ENCODE data around the gene DENND5B. TPM values are rescaled to one million over a fixed set of nuclear protein-coding genes. Genes with fewer than 3 reads are reported as not detected.

Gene DENND5B
- total and polyA plus RNA-seq, 10 of the 15 experiments (the other 5 are each of a cell fraction or from before 2014, with no cell fraction given) = 0.39 to 32.5 (median 20.6) TPM

DNA sequence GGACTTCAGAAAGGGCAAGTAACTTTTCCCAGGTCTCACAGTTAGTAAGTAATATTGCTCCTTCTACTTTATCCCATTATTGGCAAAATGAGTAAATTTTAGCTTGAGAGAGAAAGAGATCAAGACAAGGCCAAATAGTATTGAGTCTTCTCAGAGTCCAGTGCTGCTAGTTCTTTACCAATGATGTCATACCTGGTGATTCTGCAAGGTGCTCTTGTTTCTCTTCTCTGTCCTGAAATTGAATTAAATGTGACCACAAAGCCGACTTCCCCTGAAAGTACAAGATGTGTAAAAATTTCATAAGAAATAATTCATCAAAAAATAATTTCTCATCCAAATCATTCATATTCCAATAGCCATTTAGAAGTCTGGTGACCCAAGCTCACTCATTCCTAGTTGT, 167.5 kb downstream of the DENND5B start (continued):
- TF ChIP-seq, protein P1, sequence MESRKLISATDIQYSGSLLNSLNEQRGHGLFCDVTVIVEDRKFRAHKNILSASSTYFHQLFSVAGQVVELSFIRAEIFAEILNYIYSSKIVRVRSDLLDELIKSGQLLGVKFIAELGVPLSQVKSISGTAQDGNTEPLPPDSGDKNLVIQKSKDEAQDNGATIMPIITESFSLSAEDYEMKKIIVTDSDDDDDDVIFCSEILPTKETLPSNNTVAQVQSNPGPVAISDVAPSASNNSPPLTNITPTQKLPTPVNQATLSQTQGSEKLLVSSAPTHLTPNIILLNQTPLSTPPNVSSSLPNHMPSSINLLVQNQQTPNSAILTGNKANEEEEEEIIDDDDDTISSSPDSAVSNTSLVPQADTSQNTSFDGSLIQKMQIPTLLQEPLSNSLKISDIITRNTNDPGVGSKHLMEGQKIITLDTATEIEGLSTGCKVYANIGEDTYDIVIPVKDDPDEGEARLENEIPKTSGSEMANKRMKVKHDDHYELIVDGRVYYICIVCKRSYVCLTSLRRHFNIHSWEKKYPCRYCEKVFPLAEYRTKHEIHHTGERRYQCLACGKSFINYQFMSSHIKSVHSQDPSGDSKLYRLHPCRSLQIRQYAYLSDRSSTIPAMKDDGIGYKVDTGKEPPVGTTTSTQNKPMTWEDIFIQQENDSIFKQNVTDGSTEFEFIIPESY (IDR thresholded peaks at IDR 0.05) = no peak
- TF ChIP-seq SUPT20H (IDR thresholded peaks at IDR 0.05; ENCODE audit: borderline replicate concordance, control insufficient read depth, low read depth, low read length) = no peak
- TF ChIP-seq E4F1 (IDR thresholded peaks at IDR 0.05; ENCODE audit: borderline replicate concordance, partially characterized antibody) = no peak
- no peak for TF ChIP-seq BCL11A (IDR thresholded peaks at IDR 0.05; ENCODE audit: low read depth, low read length)

DNA sequence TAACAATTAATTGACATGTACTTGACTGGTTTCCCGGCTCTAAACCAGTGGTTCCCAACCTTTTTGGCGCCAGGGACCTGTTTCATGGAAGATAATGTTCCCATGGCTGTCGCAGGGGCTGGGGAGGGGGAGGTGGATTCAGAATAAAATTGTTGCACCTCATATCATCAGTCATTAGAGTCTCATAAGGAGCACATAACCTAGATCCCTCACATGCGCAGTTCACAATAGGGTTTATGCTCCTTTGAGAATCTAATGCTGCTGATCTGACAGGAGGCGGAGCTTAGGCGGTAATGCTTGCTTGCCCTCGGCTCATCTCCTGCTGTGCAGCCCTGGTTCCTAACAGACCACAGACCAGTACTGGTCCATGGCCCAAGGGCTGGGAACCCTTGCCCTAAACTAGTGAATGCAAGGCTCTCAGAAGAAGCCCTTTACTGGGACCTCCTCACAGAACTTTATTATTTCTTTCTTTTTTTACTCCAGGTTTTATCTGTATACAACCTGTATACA, 178.6 kb downstream of the DENND5B start:
- CTCF ChIA-PET = no interaction called here
- no peak overlapping the region for H3K4me3 ChIP-seq
- H3K4me2 ChIP-seq (ENCODE audit: control insufficient read depth, insufficient read depth) = no peak overlapping the region
- no peak overlapping the region for H3K9ac ChIP-seq (ENCODE audit: control insufficient read depth, insufficient read depth, low read length)
- in situ Hi-C loops (cut with MboI) = no loop called here
- H3K4me1 ChIP-seq (ENCODE audit: control insufficient read depth, insufficient read depth, low read length) = peaks cover 7% of the 10 kb centered on the region; the same call in 1 of the 2 replicates
- H3K27me3 ChIP-seq (replicated peaks in 1 of 2; ENCODE audit: control insufficient read depth in 2 of 2, insufficient read depth in 2 of 2, low read length in 1 of 2) = no peaks in the 10 kb centered on the region; a peak in 1 of 4 replicates
- no peak for DNase-seq (ENCODE audit: low read depth, low spot score)
- POLR2A ChIA-PET = no interaction called here
- H4K20me1 ChIP-seq (ENCODE audit: control insufficient read depth, insufficient read depth) = no peaks in the 10 kb centered on the region
- ATAC-seq = no peak
- no peaks in the 10 kb centered on the region for H3K9me3 ChIP-seq (replicated peaks; ENCODE audit: control insufficient read depth, insufficient read depth, low read length)
- BruUV-seq (replicated peaks) = no TSS peak
- intact Hi-C loops (cut with micrococcal nuclease; ENCODE audit: unreplicated experiment) = no loop called here
- no peak overlapping the region for H3K27ac ChIP-seq (ENCODE audit: control insufficient read depth, insufficient read depth)
- H3K36me3 ChIP-seq (ENCODE audit: control insufficient read depth in 2 of 2, insufficient read depth in 2 of 2, low read length in 1 of 2) = peaks cover 0 to 7% of the 10 kb centered on the region in 2 experiments; a peak in 1 of 4 replicates
- H2AFZ ChIP-seq (ENCODE audit: control insufficient read depth, low read depth, low read length) = no peak overlapping the region
- no peaks in the 10 kb centered on the region for H3K79me2 ChIP-seq (ENCODE audit: control insufficient read depth, insufficient read depth, low read length)
- 77% methylated on average over 7 of the region's 7 CpGs for WGBS (ENCODE audit: insufficient coverage, insufficient replicate concordance, low lambda C conversion rate, missing lambda C conversion rate)
- SMC1A ChIA-PET (ENCODE audit: uncharacterized antibody, unreplicated experiment) = no interaction called here
- FAIRE-seq = no peak
- RAD21 ChIA-PET (ENCODE audit: unreplicated experiment) = interaction anchor here (0.6 kb wide), 1 partner anchor 565 kb away, joined by 3 read pairs; no protein-coding TSS in a partner anchor
- TF ChIP-seq POU2F2 (IDR thresholded peaks at IDR 0.05; ENCODE audit: borderline replicate concordance, low read depth, low read length) = no peak
- TF ChIP-seq RELA (IDR thresholded peaks at IDR 0.05; ENCODE audit: borderline replicate concordance, partially characterized antibody) = no peak
- TF ChIP-seq SMAD5 (IDR thresholded peaks at IDR 0.05; ENCODE audit: low read depth) = no peak
- TF ChIP-seq RFX5 (IDR thresholded peaks at IDR 0.05; ENCODE audit: low read depth, low read length) = no peak
- TF ChIP-seq USF1 (IDR thresholded peaks at IDR 0.05; ENCODE audit: borderline replicate concordance, extremely low read length, insufficient read depth, low read depth, low read length) = no peak
- no peak for TF ChIP-seq NKRF (conservative IDR thresholded peaks at IDR 0.05)
- TF ChIP-seq POLR2AphosphoS5 (IDR thresholded peaks at IDR 0.05; ENCODE audit: low read length) = no peak
- TF ChIP-seq LARP7 (IDR thresholded peaks at IDR 0.05) = no peak
- no peak for TF ChIP-seq BRCA1 (IDR thresholded peaks at IDR 0.05; ENCODE audit: low read depth, low read length)
- TF ChIP-seq STAT1 (conservative IDR thresholded peaks at IDR 0.05) = no peak
- no peak for TF ChIP-seq TARDBP (IDR thresholded peaks at IDR 0.05; ENCODE audit: borderline replicate concordance)

Measured in GM12878 (cell line).